ENCODE data around the gene LRP1-AS.
A peak's percentile ranks its signal among the peaks of the same experiment; 100 is the strongest.

LRP1-AS gene

GRCh38 chr12:57152639-57153038 is 5.2 kb upstream of the LRP1-AS start:
- Mint-ChIP-seq H3K4me1 (peaks cover 61% of the 10 kb centered on the region), H3K4me3 (no peak overlapping the region), H3K36me3 (ENCODE audit: low read depth) (peaks cover 64% of the 10 kb centered on the region), H3K27me3 (ENCODE audit: low read depth) (no peaks in the 10 kb centered on the region), H3K9me3 (no peaks in the 10 kb centered on the region), H3K27ac (peak overlapping the region; percentile 97 to 100 (median 98))
- no peak for TF ChIP-seq CTCF (IDR thresholded peaks at IDR 0.05; ENCODE audit: unreplicated experiment in 3 of 3)

- H3K36me3 Mint-ChIP-seq (ENCODE audit: low read depth): peaks cover 64% of the 10 kb centered on the region
- no peak for TF ChIP-seq CTCF (IDR thresholded peaks at IDR 0.05; ENCODE audit: unreplicated experiment in 3 of 3)
- peaks cover 65% of the 10 kb centered on the region for H3K4me1 Mint-ChIP-seq
- H3K27me3 Mint-ChIP-seq (ENCODE audit: low read depth): no peaks in the 10 kb centered on the region
- H3K4me3 Mint-ChIP-seq: peak overlapping the region; percentile 1 to 17 (median 15)
- no peaks in the 10 kb centered on the region for H3K9me3 Mint-ChIP-seq
- H3K27ac Mint-ChIP-seq: peak overlapping the region; percentile 97 to 100 (median 98)
Observed at GRCh38 chr12:57151741-57152630, 4.6 kb upstream of the LRP1-AS start.

- no peaks in the 10 kb centered on the region for H3K27me3 Mint-ChIP-seq (ENCODE audit: low read depth)
- no peaks in the 10 kb centered on the region for H3K9me3 Mint-ChIP-seq
- H3K27ac Mint-ChIP-seq: peak overlapping the region; percentile 97 to 100 (median 98)
- H3K4me3 Mint-ChIP-seq: peak overlapping the region in 1 of 3 experiments; percentile 29
- H3K36me3 Mint-ChIP-seq (ENCODE audit: low read depth): peaks cover 67% of the 10 kb centered on the region
- peaks cover 80% of the 10 kb centered on the region for H3K4me1 Mint-ChIP-seq
- TF ChIP-seq CTCF (IDR thresholded peaks at IDR 0.05; ENCODE audit: unreplicated experiment in 3 of 3): no peak
Observed at GRCh38 chr12:57150400-57151000, 3.1 kb upstream of the LRP1-AS start.

GRCh38 chr12:57149245-57149900 is 2.0 kb upstream of the LRP1-AS start:
- peak overlapping the region; percentile 55 to 82 (median 79) for H3K4me3 Mint-ChIP-seq
- peaks cover 86% of the 10 kb centered on the region for H3K4me1 Mint-ChIP-seq
- no peak for TF ChIP-seq CTCF (IDR thresholded peaks at IDR 0.05; ENCODE audit: unreplicated experiment in 3 of 3)
- peak overlapping the region; percentile 98 to 100 (median 99) for H3K27ac Mint-ChIP-seq
- H3K36me3 Mint-ChIP-seq (ENCODE audit: low read depth): peaks cover 67% of the 10 kb centered on the region
- H3K9me3 Mint-ChIP-seq: no peaks in the 10 kb centered on the region
- H3K27me3 Mint-ChIP-seq (ENCODE audit: low read depth): no peaks in the 10 kb centered on the region

GRCh38 chr12:57148469-57149244 is 1.2 kb upstream of the LRP1-AS start:
- Mint-ChIP-seq H3K4me3 (peak overlapping the region; percentile 55 to 82 (median 79)), H3K36me3 (ENCODE audit: low read depth) (peaks cover 68% of the 10 kb centered on the region), H3K27me3 (ENCODE audit: low read depth) (no peaks in the 10 kb centered on the region), H3K27ac (peak overlapping the region; percentile 98 to 100 (median 99)), H3K4me1 (peaks cover 91% of the 10 kb centered on the region), H3K9me3 (no peaks in the 10 kb centered on the region)
- no peak for TF ChIP-seq CTCF (IDR thresholded peaks at IDR 0.05; ENCODE audit: unreplicated experiment in 3 of 3)
